HG03460 (cell line): Measurements from ENCODE around the gene PHGDH.
A peak's percentile ranks its signal among the peaks of the same experiment; 100 is the strongest.
"Not testable (repeated sequence)": the region's sequence is repeated elsewhere in the genome, so short reads cannot be mapped to it uniquely, and the experiment has no call there.

Source experiments
- ATAC-seq: cut with Tn5 transposase; IDR thresholded peaks from one replicate; pipeline ENCODE4 v1.9.1; 2021; ENCODE audit not compliant: unreplicated experiment

Gene PHGDH

GRCh38 chr1:119696863-119697262 lies 14.9 kb upstream of the PHGDH start:
- not testable (repeated sequence) for ATAC-seq

- ATAC-seq, result no peak
Measured at GRCh38 chr1:119697598-119697997, 14.1 kb upstream of the PHGDH start.

GRCh38 chr1:119700326-119700725 lies 11.4 kb upstream of the PHGDH start:
- ATAC-seq, result no peak

GRCh38 chr1:119701659-119702058 lies 10.1 kb upstream of the PHGDH start:
- ATAC-seq, result no peak

- no peak for ATAC-seq
Measured at GRCh38 chr1:119702384-119702783, 9.3 kb upstream of the PHGDH start.

DNA sequence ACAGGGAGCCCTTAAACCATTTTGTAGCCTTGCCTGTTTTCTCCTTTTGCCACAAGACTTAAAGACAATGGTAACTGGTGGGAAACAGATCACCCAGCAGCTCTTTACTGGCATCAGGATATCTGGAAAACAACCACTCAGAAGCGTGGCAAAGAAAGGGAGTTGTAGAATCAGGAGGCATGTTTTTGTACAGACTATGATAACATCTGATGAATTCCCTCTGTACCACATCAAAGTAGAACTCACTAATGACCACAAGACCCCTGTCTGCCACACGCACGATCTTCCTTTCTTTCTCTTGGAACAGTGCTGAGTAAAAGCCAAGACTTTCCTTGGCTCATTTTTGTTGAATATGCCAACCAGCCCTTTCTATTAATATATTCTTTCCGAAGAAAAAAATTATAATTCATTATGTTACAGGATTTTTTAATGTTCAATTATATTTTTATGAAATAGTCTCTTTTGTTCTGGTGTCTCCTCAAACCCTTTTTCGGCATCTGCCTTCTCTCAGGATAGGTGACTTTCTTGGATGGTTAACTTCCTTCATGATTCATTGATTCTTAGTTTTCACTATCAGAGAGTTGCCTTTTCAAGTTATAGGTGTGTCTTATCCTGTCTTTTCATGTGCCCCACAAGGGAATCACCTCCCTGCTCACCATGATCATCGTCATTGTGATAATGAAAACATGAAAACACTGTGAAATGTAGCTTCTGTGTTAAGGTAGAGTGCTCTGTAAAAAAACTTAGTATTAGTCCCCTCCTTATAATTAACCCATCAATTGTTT lies 7.9 kb upstream of the PHGDH start:
- no peak for ATAC-seq

- ATAC-seq, result not testable (repeated sequence)
Measured at GRCh38 chr1:119706599-119706998, 5.1 kb upstream of the PHGDH start.

- ATAC-seq, result not testable (repeated sequence)
Measured at GRCh38 chr1:119711356-119711803, 354 bp upstream of the PHGDH start.

DNA sequence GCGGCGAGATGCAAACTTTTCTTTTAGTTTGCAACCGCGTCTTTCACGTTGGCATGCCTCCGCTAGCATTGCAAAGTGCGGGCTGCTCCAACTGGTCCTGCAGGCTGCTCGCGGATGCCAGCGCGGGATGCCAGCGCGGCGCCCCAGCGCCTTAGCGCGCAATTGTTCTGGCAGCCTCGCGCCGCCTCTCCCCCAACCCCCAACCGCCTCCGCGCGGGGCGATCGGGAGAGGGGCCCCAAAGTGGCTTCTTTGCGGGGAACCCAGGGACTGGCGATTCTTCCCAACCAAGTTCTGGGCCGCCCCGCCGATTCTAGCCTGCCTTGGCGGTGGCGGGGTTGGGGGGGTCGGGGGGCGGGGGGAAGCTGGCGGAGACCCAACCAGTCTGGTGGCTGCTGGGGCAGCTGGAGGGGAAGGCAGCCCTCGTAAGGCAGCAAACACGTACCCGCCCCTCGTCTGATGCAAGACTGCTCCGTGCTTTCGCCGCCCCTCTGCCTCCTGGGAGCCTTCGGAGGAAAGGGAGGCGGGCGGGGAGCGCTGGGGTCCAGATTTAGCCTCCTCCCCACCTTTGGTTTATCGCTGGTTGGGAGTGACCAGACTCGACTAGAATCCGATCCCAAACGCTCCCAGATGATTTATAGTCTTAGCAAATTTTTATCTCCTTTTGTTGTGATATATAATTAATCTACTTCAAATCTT lies 756 bp downstream of the PHGDH start:
- peak; percentile 43 for ATAC-seq

DNA sequence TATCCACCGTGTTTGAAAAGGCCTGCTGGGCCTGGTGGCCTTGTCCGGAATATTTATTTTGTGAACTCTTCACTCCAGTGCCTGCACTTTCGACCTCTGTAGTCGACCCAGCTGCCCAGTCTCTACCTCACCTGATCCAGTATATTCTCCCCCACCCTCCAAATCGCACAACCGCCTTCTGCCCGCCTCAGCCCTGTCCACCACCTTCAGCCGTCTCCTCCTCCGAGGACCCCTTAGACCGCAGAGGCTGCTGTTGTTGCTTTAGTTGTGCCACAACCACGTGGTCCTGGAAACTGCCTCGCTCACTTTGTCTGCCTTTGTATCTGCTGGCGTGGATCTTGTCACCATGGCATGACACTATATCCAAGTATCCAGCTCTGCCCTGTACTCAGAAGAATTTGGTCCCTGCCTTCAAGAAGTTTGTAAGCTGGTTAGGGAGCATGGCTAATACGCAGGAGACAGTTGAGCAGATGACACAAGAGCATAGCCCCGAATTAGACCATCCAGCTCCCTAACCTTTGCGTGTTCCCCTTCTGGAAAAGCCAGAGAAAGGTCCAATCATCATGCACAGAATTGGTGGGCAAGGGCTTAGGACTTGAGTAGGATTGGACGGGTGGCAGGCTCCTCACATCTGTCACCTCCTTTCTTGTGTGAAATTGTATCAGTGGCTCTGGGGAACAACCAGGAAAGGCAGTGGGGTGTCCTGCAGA lies 1.5 kb downstream of the PHGDH start:
- no peak for ATAC-seq

GRCh38 chr1:119713749-119714456 lies 2.2 kb downstream of the PHGDH start:
- ATAC-seq, result no peak

DNA sequence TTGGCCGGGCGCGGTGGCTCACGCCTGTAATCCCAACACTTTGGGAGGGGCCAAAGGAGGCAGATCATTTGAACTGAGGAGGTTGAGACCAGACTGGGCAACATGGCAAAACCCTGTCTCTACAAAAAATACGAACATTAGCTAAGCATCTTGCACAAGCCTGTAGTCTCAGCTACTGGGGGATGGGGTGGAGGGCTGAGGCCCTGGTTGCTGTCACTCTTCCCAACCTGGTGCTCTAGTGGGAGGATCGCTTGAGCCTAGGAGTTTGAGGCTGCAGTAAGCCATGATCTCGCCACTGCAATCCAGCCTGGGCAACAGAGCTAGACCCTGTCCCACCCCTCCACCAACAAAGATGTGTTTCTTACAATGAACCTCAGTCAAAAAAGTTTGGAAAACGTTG lies 2.8 kb downstream of the PHGDH start:
- ATAC-seq, result no peak

- ATAC-seq, result no peak
Measured at GRCh38 chr1:119715542-119715941, 3.8 kb downstream of the PHGDH start.

GRCh38 chr1:119718409-119718808 lies 6.7 kb downstream of the PHGDH start:
- no peak for ATAC-seq

DNA sequence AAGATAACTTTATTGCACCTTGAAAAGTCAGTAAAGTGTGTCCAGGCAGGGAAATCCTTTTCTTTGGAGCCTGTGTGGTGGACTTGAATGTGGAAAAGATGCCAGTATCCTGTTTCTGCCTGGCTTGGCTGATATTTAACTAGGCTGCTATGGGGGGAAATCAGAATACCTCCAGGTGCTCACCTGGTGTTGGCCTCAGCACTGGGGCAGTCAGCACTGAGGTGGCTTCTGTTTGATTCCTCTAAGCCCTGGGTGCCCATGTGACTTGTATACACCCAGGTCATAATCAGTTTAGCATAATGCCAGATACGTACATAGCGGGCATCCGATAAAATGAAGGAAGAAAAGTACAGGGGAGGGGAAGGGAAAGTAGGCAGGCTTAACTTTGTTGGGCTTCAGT lies 7.2 kb downstream of the PHGDH start:
- ATAC-seq, result no peak

- no peak for ATAC-seq
Measured at GRCh38 chr1:119720866-119721440, 9.2 kb downstream of the PHGDH start.

DNA sequence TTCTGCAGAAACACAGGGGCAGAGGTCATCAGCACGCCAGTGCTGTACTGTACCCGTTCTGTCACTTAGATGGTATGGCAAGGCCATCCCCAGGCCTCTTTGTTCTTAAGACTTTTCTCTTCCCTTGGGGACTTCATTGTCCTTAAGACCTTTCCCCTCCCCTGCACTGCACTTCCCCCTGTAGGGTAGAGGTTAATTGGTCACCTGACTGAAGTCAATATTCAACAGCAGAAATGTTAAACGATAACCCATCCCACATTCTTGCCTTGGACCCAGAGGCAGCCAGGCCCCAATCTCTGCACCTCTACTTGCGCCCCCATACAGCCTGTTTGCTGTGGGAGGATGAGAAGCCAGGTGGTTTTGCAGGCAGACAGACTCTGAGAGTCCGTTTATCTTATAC lies 10.2 kb downstream of the PHGDH start:
- no peak for ATAC-seq

- no peak for ATAC-seq
Measured at GRCh38 chr1:119724611-119725218, 13.0 kb downstream of the PHGDH start.

DNA sequence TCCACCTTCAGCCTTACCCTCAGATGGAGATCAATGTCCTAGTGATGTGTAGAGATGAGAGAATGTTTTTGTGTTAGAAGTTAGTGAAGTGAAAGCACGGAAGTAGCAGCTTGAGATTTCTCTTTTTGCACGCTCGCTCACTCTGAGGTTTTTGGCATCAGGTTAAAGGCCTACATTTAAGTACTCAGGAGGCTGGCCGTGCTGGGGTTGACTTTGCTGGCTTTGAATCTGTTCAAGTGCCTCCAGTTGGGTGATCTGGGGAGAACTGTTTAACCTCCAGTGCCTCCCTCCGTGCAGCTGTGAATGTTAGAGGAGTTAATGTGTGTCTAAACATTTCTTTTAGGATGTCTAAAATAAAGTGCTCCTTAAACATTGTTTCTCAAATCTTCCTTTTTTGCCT lies 13.9 kb downstream of the PHGDH start:
- ATAC-seq, result no peak

GRCh38 chr1:119727991-119728390 lies 16.3 kb downstream of the PHGDH start:
- ATAC-seq, result no peak
